ENCODE data around the gene RBCK1. TPM values are rescaled to one million over a fixed set of nuclear protein-coding genes. Genes with fewer than 3 reads are reported as not detected.

The RBCK1 gene
- total and polyA plus RNA-seq, 9 of the 15 experiments (the other 6 are each of a cell fraction or from before 2014, with no cell fraction given), result 5.9 to 59.3 (median 26.5) TPM

DNA sequence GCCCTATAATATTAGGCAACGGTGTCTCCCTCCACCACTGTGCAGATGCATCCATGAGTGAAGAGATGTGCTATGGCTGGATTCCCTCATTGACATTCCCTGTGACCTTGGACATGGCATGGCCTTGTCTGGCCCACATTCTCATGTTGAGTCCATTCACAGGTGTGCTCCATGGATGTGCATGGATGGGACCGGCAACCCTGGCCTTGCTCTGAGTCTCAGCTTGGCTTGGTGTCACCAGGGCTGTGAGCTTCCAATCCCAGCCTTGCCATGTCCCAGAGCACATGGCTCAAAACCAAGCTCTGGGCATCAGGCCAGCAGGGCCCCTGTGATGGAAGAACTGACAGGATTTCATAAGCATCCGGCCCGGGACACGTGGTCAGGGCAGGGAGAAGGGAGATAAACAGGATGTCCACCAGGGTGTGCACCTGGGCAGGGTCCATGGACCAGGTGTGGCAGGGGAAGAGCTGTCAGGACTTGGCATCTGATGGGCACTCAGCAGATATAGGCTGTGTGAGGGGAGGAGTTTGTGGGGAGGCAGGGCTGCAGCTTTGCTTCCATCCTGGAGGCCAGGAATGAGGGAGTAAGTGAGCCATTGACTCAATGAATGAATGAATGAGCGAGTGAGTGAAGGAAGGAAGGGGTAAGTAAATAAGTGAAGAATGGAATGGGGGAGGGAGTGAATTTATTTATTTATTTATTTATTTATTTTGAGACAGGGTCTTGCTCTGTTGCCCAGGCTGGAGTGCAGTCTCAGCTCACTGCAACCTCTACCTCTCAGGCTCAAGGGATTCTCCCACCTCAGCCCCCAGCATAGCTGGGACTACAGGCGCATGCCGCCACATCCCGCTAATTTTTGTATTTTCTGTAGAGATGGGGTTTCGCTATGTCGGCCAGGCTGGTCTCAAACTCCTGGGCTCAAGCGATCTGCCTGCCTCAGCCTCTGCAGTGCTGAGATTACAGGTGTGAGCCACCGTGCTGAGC, 45.5 kb upstream of the RBCK1 start (continued):
- peak; percentile 97 for TF ChIP-seq ZNF592 (IDR thresholded peaks at IDR 0.05)
- peak; percentile 86 for TF ChIP-seq ETV1 (tag; conservative IDR thresholded peaks at IDR 0.05; ENCODE audit: low read depth)
- no peak for TF ChIP-seq BRCA1 (IDR thresholded peaks at IDR 0.05)
- no peak for TF ChIP-seq BRCA1 (CRISPR knock-in tag; IDR thresholded peaks at IDR 0.05)
- TF ChIP-seq ZBTB34 (CRISPR knock-in tag; IDR thresholded peaks at IDR 0.05), result peak; percentile 65; the same call in 1 of the 2 replicates
- no peak for TF ChIP-seq XRCC4 (IDR thresholded peaks at IDR 0.05; ENCODE audit: extremely low read depth, insufficient read depth, insufficient read length)
- peak; percentile 76 for TF ChIP-seq BACH1 (tag; IDR thresholded peaks at IDR 0.05)
- peak in 1 of 2 experiments; percentile 60; a peak in 2 of 4 replicates for TF ChIP-seq MLLT1 (IDR thresholded peaks at IDR 0.05)
- TF ChIP-seq ZNF584 (CRISPR knock-in tag; IDR thresholded peaks at IDR 0.05; ENCODE audit: low read depth), result peak; percentile 96
- TF ChIP-seq ZNF24 (IDR thresholded peaks at IDR 0.05), result peak; percentile 96
- no peak for TF ChIP-seq TGIF2 (CRISPR knock-in tag; IDR thresholded peaks at IDR 0.05)
- TF ChIP-seq, protein P1, sequence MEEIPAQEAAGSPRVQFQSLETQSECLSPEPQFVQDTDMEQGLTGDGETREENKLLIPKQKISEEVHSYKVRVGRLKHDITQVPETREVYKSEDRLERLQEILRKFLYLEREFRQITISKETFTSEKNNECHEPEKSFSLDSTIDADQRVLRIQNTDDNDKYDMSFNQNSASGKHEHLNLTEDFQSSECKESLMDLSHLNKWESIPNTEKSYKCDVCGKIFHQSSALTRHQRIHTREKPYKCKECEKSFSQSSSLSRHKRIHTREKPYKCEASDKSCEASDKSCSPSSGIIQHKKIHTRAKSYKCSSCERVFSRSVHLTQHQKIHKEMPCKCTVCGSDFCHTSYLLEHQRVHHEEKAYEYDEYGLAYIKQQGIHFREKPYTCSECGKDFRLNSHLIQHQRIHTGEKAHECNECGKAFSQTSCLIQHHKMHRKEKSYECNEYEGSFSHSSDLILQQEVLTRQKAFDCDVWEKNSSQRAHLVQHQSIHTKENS (CRISPR knock-in tag; IDR thresholded peaks at IDR 0.05), result no peak
- no peak for TF ChIP-seq ZBTB12 (CRISPR knock-in tag; IDR thresholded peaks at IDR 0.05)
- peak; percentile 77 for TF ChIP-seq CTBP1 (IDR thresholded peaks at IDR 0.05; ENCODE audit: borderline replicate concordance)
- peak; percentile 57 for TF ChIP-seq SMARCA4 (IDR thresholded peaks at IDR 0.05)
- TF ChIP-seq, protein P2, sequence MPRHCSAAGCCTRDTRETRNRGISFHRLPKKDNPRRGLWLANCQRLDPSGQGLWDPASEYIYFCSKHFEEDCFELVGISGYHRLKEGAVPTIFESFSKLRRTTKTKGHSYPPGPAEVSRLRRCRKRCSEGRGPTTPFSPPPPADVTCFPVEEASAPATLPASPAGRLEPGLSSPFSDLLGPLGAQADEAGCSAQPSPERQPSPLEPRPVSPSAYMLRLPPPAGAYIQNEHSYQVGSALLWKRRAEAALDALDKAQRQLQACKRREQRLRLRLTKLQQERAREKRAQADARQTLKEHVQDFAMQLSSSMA (CRISPR knock-in tag; IDR thresholded peaks at IDR 0.05), result no peak; the same call in 1 of the 2 replicates
- TF ChIP-seq GATAD2B (IDR thresholded peaks at IDR 0.05; ENCODE audit: borderline replicate concordance), result no peak
